ENCODE results near the gene TMEM271.

TMEM271 gene

DNA sequence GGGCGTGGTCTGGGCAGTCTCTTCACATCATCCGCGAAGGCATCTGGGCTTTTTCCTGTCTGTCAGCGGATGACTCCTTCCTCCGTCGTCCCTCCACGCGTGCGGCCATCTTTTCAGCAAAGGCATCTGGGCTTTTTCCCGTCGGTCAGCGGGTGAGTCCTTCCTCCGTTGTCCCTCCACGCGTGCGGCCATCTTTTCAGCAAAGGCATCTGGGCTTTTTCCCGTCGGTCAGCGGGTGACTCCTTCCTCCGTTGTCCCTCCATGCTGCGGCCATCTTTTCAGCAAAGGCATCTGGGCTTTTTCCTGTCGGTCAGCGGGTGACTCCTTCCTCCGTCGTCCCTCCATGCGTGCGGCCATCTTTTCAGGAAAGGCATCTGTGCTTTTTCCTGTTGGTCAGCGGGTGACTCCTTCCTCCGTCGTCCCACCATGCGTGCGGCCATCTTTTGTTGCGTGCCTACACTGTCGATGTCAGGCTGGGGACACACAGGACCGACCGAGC is 12.3 kb upstream of the TMEM271 start:
- no peak overlapping the region for H3K4me3 ChIP-seq (ENCODE audit: low read depth, low read length)
- no peak for DNase-seq (ENCODE audit: low read depth)
- TF ChIP-seq, protein P1, sequence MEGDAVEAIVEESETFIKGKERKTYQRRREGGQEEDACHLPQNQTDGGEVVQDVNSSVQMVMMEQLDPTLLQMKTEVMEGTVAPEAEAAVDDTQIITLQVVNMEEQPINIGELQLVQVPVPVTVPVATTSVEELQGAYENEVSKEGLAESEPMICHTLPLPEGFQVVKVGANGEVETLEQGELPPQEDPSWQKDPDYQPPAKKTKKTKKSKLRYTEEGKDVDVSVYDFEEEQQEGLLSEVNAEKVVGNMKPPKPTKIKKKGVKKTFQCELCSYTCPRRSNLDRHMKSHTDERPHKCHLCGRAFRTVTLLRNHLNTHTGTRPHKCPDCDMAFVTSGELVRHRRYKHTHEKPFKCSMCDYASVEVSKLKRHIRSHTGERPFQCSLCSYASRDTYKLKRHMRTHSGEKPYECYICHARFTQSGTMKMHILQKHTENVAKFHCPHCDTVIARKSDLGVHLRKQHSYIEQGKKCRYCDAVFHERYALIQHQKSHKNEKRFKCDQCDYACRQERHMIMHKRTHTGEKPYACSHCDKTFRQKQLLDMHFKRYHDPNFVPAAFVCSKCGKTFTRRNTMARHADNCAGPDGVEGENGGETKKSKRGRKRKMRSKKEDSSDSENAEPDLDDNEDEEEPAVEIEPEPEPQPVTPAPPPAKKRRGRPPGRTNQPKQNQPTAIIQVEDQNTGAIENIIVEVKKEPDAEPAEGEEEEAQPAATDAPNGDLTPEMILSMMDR (IDR thresholded peaks at IDR 0.05; ENCODE audit: insufficient read depth, low read depth, low read length, missing control alignments), result no peak

DNA sequence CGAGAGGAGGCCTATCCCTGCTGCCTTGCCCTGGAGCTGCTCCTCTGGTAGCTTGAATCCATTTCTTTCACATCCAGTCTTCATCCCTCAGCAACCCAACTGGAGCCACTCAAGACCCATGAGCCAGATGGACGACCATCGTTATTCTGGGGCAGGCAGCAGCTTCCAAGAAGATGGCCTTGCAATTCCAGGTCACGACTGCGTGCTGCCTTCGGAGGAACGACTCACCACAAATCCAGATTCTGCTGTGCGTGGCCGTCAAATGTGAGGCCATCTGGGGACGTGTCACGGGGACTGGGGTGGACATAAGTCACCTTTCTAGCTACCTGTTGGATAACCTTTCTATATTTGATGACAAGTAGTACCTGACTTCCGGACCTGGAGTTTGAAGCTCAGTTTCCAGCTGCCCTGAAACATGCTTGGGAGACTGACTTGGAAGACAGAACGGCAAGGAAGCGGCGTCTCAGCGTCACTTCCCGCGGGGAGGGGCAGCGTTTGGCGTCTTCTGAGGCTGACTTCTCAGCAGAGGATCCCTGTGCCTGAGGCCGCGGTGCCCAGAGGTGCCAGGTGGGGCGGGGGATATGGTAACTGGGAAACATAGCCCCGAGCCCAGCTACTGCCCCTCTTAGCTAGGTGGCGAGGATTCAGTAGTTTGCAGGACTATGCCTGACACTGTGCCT is 11.7 kb upstream of the TMEM271 start:
- no peak for DNase-seq (ENCODE audit: low read depth)
- H3K4me3 ChIP-seq (ENCODE audit: low read depth, low read length), result no peak overlapping the region
- TF ChIP-seq, protein P1 (IDR thresholded peaks at IDR 0.05; ENCODE audit: insufficient read depth, low read depth, low read length, missing control alignments), result no peak

DNA sequence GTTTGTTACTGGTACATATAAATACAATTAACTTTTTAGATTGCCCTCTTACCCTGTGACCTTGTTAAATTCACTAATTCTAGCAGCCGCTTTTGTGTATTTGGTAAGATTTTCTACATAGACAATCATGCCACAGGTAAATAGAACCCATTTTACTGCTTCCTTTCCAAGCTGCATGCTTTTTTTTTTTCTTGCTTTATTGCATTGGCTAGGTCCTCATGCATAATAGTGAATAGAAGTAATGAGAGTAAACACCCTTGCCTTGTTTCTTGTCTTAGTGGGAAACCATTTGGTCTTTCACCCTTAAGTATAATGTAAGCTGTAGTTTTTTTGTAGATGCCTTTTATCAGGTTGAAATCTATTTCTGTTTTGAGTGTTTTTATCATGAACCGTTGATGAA is 7.7 kb upstream of the TMEM271 start:
- no peak for DNase-seq (ENCODE audit: low read depth)
- TF ChIP-seq, protein P1 (IDR thresholded peaks at IDR 0.05; ENCODE audit: insufficient read depth, low read depth, low read length, missing control alignments), result no peak
- H3K4me3 ChIP-seq (ENCODE audit: low read depth, low read length), result no peak overlapping the region

DNA sequence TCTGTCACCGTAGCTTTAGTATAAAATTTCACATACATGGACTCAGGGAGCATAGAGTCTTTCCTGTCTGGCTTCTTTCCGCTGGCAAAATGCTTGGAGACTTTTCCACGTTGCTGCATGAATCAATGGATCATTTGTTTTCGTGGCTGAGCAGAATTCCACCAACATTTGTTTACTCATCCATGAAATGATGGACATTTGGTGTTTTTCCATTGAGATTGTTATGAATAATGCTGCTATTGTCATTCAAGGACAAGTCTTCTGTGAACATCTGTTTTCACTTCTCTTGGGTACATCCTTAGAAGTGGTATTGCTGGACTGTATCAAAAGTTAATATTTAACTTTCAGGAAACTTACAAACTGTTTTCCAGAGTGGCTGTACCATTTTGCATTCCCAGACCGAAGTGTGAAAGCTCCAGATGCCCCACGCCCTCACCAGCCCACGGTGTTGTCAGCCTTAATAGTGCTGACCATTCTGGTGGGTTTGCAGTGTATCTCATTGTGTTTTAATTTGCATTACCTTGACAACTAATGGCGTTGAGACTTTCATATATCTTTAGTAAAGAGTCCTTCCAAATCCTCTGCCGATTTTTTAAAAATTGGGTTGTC is 5.8 kb upstream of the TMEM271 start:
- H3K4me3 ChIP-seq (ENCODE audit: low read depth, low read length), result no peak overlapping the region
- no peak for DNase-seq (ENCODE audit: low read depth)

DNA sequence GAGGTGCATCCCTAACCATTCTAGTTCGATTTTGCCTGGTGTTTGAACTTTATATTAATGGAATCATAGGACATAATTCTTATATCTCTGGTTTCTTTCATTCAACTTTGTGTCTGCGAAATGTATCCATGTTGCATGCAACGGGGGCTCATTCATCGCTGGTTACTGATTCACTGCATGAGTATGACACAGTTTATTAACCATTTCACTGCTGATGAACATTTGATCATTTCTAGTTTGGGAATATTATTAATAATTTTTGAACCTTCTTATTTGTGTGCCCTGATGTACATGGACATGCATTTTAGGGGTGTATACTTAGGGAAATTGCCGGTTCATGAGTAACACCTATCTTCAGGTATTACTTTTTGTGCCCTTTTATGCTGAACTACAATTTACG is 5.1 kb upstream of the TMEM271 start:
- TF ChIP-seq, protein P1 (IDR thresholded peaks at IDR 0.05; ENCODE audit: insufficient read depth, low read depth, low read length, missing control alignments), result no peak
- DNase-seq (ENCODE audit: low read depth), result no peak
- H3K4me3 ChIP-seq (ENCODE audit: low read depth, low read length), result no peak overlapping the region

More for the DNA sequence above, 5.8 kb upstream of the TMEM271 start:
- TF ChIP-seq, protein P1 (IDR thresholded peaks at IDR 0.05; ENCODE audit: insufficient read depth, low read depth, low read length, missing control alignments), result no peak

DNA sequence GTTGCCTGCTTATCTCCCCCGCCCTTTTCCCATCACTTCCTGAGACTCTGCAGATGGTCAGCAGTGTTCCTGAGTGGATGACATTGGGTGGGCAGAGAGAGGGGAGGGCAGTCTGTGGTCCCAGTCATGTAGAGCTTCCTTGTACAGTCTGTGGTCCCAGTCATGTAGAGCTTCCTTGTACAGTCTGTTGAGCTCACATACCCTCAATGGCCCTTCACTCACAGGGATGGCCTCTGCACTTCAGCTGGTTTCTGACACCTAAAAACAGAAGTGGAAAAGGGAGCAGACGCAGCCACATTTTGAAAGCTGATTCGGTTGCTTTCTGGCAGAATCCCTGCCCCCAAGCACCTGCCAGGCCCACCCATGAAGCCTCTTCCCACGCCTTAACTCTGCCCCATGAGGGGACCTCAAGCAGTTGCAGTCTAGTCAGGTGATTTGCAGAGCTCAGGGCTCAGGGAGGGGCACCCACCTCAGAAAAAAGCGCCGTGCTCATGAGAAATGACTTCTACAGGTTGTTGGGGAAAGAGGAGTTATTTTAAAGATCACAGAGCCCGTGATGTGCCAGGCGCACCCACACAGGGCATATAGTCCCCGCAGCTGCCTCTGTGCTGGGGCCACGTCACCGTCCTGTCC is 3.6 kb upstream of the TMEM271 start:
- DNase-seq (ENCODE audit: low read depth), result no peak
- H3K4me3 ChIP-seq (ENCODE audit: low read depth, low read length), result no peak overlapping the region
- TF ChIP-seq, protein P1 (IDR thresholded peaks at IDR 0.05; ENCODE audit: insufficient read depth, low read depth, low read length, missing control alignments), result no peak
